Left lung (tissue), 10 donors: Measurements from ENCODE around the gene SH3GL1. TPM values are rescaled to one million over a fixed set of nuclear protein-coding genes. Genes with fewer than 3 reads are reported as not detected.

Source experiments
- ATAC-seq: fragments of 200-7000 bp; cut with Tn5 transposase; one replicate; pipeline ENCODE4 v1.9.1; 2020; ENCODE audit warnings: moderate library complexity
- DNase-seq, 4 donors: peaks; one replicate each; pipeline ENCODE4 v3.0.0-alpha.2; 2013 to 2020
- H3K27ac ChIP-seq, 2 donors: fragments of 200-600 bp; sonication (generic) in 1 of 2; one replicate each; pipeline versions ENCODE4 v1.5.0 to v1.8.0; 2020 to 2021
- H3K27me3 ChIP-seq, 2 donors: fragments of 200-600 bp; sonication (generic) in 1 of 2; one replicate each; pipeline versions ENCODE4 v1.5.0 to v1.8.0; 2020 to 2021
- H3K36me3 ChIP-seq, 2 donors: fragments of 200-600 bp; sonication (generic) in 1 of 2; one replicate each; pipeline versions ENCODE4 v1.5.0 to v1.8.0; 2020 to 2021
- H3K4me1 ChIP-seq, 2 donors: fragments of 200-600 bp; one replicate each; pipeline ENCODE4 v1.8.0; 2021
- H3K4me3 ChIP-seq, 2 donors: fragments of 200-600 bp; sonication (generic) in 1 of 2; one replicate each; pipeline versions ENCODE4 v1.5.0 to v1.8.0; 2020 to 2021; ENCODE audit warnings: mild to moderate bottlenecking in 1 of 2
- H3K9me3 ChIP-seq, 2 donors: fragments of 200-600 bp; sonication (generic) in 1 of 2; one replicate each; pipeline versions ENCODE4 v1.5.0 to v1.8.0; 2020 to 2021
- intact Hi-C, 2 donors: fragments of 100-400 bp; cut with DNase I; formaldehyde crosslinking; loops; one replicate each; pipeline versions ENCODE4 v1.11.2 to v1.14.2; 2022
- polyA plus RNA-seq, 6 donors: library from polyadenylated mRNA; unstranded; fragments of 120-200 nt; gene quantifications; one replicate each; pipeline ENCODE4 v1.2.1, GENCODE V29; 2013; ENCODE audit not compliant: insufficient read length in 6 of 6
- total RNA-seq, 2 donors: library from RNA; stranded (reverse); fragmentation: NEBNext Ultra II Directional; extraction: Animal tissue kit (Norgen Biotek cat#: 25700); gene quantifications; one replicate each; pipeline ENCODE4 v1.2.1, GENCODE V29; 2021
- TF ChIP-seq, protein P1 (sequence below), 2 donors: fragments of 200-600 bp; sonication (generic) in 1 of 2; IDR thresholded peaks; one replicate each; pipeline versions ENCODE4 v1.5.0 to v1.8.0; 2021; ENCODE audit warnings: antibody characterized with exemption in 2 of 2
- donor health status: DM: no; HTN: yes; CAD: no.
- donor health status: DM: no; HTN: no; CAD: no.

SH3GL1 gene
- total and polyA plus RNA-seq, 8 donors, result 64.6 to 119 (median 84.4) TPM

DNA sequence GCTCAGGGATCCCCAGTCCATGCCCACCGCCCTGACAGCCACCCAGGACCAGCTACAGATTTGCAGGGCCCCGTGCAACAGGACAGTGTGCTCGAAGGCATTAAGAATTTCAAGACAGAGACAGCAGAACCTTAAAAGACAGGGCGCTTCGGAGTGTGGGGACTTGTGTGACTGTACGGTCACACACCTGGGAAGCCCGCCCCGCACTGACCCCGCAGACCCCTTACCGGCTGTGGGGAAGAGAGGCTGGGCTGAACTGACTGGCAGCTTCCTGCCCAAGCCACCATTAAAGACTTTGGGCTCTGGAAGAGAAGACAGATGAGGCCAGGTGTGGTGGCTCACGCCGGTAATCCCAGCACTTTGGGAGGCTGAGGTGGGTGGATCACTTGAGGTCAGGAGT, 76.1 kb downstream of the SH3GL1 start:
- H3K9me3 ChIP-seq, result peaks cover 0 to 21% of the 10 kb centered on the region in 2 donors
- H3K27ac ChIP-seq, result no peak overlapping the region
- intact Hi-C loops, result no loop called here
- ATAC-seq (no peak), DNase-seq (peak in 1 of 4 donors; percentile 47)
- TF ChIP-seq, protein P1, sequence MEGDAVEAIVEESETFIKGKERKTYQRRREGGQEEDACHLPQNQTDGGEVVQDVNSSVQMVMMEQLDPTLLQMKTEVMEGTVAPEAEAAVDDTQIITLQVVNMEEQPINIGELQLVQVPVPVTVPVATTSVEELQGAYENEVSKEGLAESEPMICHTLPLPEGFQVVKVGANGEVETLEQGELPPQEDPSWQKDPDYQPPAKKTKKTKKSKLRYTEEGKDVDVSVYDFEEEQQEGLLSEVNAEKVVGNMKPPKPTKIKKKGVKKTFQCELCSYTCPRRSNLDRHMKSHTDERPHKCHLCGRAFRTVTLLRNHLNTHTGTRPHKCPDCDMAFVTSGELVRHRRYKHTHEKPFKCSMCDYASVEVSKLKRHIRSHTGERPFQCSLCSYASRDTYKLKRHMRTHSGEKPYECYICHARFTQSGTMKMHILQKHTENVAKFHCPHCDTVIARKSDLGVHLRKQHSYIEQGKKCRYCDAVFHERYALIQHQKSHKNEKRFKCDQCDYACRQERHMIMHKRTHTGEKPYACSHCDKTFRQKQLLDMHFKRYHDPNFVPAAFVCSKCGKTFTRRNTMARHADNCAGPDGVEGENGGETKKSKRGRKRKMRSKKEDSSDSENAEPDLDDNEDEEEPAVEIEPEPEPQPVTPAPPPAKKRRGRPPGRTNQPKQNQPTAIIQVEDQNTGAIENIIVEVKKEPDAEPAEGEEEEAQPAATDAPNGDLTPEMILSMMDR (IDR thresholded peaks at IDR 0.05), result no peak
- no peaks in the 10 kb centered on the region for H3K36me3 ChIP-seq
- H3K27me3 ChIP-seq, result peaks cover 0 to 31% of the 10 kb centered on the region in 2 donors
- H3K4me1 ChIP-seq, result peaks cover 3 to 21% of the 10 kb centered on the region in 2 donors
- H3K4me3 ChIP-seq, result no peak overlapping the region

DNA sequence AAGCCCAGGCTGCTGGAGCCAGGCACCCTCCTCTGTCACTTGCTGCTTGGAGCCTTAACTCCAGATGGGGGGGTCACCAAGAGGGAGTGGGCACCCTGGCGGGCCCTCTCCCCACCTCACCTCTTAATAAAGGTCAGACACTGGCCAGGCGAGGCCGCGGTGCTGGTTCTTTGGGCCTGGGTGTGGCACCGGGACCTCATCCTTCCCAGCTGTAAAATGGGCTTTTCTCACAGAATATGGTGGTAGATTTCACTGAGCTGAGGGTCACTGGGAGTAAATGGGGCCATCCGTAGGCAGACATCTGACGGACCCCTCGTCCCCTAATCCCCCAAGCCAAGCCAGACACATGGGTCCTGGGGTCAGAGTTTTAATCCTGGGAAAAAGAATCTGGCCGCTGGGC, 76.7 kb downstream of the SH3GL1 start:
- TF ChIP-seq, protein P1 (IDR thresholded peaks at IDR 0.05), result no peak
- no peak overlapping the region for H3K4me3 ChIP-seq
- H3K36me3 ChIP-seq, result no peaks in the 10 kb centered on the region
- peaks cover 0 to 25% of the 10 kb centered on the region in 2 donors for H3K27me3 ChIP-seq
- ATAC-seq (no peak), DNase-seq (no peak)
- H3K9me3 ChIP-seq, result peaks cover 0 to 21% of the 10 kb centered on the region in 2 donors
- H3K4me1 ChIP-seq, result peaks cover 3 to 15% of the 10 kb centered on the region in 2 donors
- intact Hi-C loops, result no loop called here
- H3K27ac ChIP-seq, result no peak overlapping the region

DNA sequence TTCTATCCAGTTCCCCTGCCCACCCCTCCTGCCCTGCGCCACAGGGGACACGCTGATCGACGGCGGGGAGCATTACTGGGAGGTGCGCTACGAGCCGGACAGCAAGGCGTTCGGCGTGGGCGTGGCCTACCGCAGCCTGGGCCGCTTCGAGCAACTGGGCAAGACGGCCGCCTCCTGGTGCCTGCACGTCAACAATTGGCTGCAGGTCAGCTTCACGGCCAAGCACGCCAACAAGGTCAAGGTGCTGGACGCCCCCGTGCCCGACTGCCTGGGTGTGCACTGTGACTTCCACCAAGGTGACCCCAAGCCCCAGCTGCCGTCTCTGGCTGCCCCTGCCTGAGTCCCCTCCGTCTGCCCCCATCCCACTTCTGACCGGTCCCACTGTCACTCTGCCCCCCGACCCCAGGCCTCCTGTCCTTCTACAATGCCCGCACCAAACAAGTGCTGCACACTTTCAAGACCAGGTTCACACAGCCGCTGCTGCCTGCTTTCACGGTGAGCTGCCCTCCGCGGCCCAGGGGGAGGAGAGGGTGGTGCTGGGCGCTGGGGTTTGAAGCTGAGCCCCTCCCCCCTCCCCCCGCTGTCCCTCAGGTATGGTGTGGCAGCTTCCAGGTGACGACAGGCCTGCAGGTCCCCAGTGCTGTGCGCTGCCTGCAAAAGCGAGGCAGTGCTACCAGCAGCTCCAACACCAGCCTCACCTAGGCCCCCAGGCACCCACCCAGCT, 77.2 kb downstream of the SH3GL1 start:
- intact Hi-C loops, result no loop called here
- Histone ChIP-seq H3K27me3 (peaks cover 0 to 22% of the 10 kb centered on the region in 2 donors), H3K4me3 (no peak overlapping the region), H3K9me3 (peaks cover 0 to 21% of the 10 kb centered on the region in 2 donors), H3K4me1 (peaks cover 3 to 13% of the 10 kb centered on the region in 2 donors), H3K36me3 (no peaks in the 10 kb centered on the region), H3K27ac (no peak overlapping the region)
- TF ChIP-seq, protein P1 (IDR thresholded peaks at IDR 0.05), result no peak
- peak in 1 of 4 donors; percentile 75 for DNase-seq
- ATAC-seq, result no peak

DNA sequence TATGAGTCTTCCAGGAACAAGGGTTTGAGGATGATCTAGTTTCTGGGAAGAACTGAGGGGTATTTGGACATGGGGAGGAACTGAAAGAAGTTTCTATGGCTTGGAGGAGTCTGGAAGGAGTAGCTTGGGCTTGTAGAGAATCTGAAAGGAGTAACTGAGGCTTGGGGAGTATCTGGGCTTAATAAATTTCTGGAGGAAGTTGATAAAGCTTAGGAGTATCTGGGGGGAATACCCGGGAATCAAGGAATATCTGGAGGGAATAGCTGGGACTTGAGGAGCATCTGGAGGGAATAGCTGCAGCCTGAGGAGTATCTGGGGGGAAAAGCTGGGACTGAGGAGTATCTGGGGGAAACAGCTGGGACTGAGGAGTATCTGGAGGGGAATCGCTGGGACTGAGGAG, 79.9 kb downstream of the SH3GL1 start:
- TF ChIP-seq, protein P1 (IDR thresholded peaks at IDR 0.05), result no peak
- Histone ChIP-seq H3K9me3 (peaks cover 0 to 21% of the 10 kb centered on the region in 2 donors), H3K4me3 (no peak overlapping the region), H3K27me3 (no peaks in the 10 kb centered on the region), H3K4me1 (no peaks in the 10 kb centered on the region), H3K36me3 (no peaks in the 10 kb centered on the region), H3K27ac (no peak overlapping the region)
- intact Hi-C loops, result no loop called here
- DNase-seq (no peak), ATAC-seq (no peak)

DNA sequence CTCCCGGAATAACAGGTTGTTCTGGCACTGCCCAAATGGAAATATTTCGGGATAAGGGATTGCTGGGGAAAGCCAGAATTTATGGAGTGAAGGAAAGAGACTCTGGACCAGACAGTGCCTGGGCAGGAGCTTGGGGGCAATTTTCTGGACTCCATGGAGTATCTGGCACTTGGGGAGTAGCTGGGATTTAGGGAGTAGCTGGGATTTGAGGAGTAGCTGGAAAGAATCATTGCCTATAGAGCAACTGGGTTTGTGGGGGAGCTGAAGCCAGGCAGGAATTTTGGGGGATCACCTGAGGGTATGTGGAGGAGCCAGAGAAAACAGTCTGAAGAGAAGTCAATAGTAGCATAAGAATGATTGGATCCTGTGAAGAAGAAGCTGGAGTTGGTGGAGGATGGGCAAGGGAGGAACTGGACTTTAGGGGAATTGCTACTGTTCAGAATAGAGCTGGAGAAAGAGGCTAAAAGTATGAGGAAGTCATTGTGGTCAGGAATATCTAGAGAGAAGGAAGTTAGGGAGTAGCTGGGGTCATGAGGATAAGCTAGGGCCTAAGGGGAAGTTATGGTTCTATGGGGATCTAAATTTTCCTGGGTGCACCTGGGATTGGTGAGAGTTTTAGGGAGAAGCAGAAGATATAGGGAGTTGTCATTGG, 81.2 kb downstream of the SH3GL1 start:
- DNase-seq, result no peak
- H3K27ac ChIP-seq, result no peak overlapping the region
- H3K4me3 ChIP-seq, result no peak overlapping the region
- no peak for ATAC-seq
- H3K4me1 ChIP-seq, result peaks cover 0 to 7% of the 10 kb centered on the region in 2 donors
- TF ChIP-seq, protein P1 (IDR thresholded peaks at IDR 0.05), result no peak
- H3K27me3 ChIP-seq, result no peaks in the 10 kb centered on the region
- no peaks in the 10 kb centered on the region for H3K36me3 ChIP-seq
- intact Hi-C loops, result no loop called here
- peaks cover 0 to 21% of the 10 kb centered on the region in 2 donors for H3K9me3 ChIP-seq
